Activated CD4-positive, alpha-beta T cell treated with anti-CD3 and anti-CD28 coated beads, Interleukin-2, amount 50 U/mL, for 4 hours (primary cell): ENCODE measurements around the gene SYN1.
"Not testable (repeated sequence)": the region's sequence is repeated elsewhere in the genome, so short reads cannot be mapped to it uniquely, and the experiment has no call there.

ENCODE experiments used
- DNase-seq, 2 experiments: peaks; one replicate each; pipeline ENCODE4 v3.0.0-alpha.2; 2020

Gene SYN1

DNA sequence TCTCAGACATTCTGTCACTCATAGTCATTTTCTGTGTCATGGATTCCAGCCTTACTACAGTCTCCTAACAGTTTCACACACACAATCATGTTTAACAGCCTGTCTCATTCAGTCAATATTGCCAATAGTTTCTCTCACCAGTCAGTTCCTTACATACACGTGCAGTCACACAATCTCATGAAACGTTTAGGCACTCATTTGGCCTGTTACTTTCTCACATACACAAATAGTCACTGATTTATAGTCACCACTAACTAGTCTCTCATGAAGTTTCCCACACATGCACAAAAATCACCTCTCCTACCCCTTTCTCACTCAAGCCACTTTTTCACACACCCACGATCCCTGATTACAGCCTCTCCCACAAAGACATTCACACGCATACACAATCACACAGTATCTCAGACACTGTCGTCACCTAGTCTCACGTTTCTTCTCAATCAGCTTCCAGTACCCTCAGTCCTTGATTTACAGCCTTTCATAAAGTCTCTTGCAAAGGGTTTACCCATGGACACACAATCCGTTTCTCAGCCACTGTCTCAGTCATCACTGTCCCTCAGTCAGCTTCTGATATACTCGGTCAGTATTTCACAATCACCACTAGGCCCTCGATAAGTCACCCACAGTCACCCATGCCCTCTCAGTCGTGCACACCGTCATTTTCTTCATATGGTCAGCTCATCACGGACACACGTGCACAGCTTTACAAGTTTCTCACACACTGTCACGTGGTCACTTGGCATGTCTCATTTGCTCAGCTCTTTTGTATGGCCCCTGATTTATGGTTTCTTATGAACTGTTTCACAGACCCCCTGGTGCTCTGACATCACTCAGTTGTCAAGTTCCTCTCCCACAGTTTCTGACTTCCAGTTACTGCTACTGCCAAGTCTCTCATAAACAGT lies 14.3 kb upstream of the SYN1 start:
- no peak for DNase-seq

DNA sequence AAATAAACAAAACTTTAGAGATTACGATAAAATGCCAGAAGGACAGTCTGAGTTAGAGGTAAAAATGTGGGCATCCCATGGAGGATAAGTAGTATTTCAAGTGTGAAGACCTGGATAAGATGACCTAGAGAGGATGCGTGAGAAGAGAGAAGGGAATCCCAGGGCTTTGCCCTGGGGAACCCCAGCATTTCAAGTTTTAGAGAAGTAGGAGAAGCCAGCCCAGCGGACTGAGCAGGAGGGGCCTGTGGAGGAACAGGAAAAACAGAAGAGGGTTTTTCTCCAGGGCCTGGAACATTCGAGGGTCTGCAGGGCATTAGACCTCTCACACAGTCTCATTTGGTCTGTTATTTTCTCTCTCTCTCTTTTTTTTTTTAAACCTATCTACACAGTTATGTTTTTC lies 13.0 kb upstream of the SYN1 start:
- DNase-seq, result no peak

DNA sequence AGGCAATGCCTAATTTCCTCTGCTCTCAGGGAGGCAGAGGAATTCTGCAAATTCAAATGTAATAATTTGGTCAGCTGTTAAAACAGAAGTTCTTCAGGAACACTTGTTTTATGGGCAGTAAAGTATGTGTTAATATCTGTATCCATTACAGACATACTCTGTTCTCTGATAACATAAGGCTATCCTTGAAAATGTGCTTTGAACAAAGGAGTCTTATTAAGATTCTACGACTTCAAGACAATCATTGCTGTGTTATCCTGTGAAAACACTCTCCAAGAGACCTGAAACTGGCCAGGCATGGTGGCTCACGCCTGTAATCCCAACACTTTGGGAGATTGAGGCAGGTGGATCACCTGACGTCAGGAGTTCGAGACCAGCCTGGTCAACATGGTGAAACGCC lies 12.0 kb upstream of the SYN1 start:
- DNase-seq, result no peak

DNA sequence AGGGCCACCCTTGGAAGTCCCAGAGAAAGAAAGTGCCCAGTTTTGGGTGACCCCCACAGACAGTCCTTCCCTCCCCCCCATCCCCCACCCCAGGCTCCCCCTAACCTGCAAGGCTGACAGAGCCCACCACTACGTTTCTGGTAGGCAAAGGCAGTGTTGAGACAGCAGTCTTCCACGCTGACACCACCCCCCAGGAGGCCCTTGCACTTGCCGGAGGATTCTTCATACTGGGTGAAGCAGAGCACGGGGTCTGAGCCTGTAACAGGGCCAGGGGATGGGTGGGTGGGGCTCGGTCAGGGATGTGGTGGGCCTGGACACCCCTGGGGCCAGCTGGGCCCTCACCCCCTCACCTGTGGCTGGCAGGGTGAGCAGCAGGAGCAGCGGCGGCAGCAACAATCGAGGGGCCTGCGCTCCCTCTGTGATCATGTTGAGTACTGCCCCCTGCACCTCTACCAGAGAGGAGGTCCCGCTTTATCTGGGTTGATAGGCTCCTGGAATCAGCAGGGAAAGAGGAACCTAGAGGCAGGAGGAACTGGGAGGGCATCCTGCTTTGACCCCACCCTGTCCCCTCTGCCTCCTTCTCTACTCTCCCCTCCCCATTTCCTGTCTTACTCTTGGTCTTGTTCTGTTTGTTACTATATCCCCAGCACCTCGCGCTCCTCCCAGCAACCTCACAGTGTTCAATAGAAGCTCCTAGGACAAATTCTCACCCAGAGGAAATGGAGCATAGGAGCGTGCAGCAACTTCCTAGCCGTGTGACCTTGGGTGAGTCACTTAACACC lies 10.0 kb upstream of the SYN1 start, which contains the start of gene CFP:
Gene CFP (minus strand): TSS at position 512 of the 782 bp plus-strand sequence. CDS start 86 bp downstream, at position 426.
- DNase-seq, result no peak

DNA sequence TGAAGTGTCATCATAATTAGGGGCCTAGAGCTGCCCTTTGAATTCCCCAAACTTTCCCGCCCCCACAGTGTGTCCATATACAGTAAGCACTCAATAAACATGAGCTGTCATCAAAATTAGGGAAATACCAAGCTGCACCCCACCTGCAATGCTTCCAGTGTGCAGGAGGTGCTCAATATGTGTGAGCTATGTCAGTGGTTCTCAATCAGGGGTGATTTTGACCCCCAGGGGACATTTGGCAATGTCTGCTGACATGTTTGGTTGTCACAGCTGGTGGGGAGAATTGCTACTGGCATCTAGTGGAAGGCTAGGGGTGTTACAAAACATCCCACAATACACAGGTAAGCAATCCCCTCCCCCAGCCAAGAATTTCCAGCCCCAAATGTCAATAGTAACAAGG lies 9.3 kb upstream of the SYN1 start:
- DNase-seq, result no peak

DNA sequence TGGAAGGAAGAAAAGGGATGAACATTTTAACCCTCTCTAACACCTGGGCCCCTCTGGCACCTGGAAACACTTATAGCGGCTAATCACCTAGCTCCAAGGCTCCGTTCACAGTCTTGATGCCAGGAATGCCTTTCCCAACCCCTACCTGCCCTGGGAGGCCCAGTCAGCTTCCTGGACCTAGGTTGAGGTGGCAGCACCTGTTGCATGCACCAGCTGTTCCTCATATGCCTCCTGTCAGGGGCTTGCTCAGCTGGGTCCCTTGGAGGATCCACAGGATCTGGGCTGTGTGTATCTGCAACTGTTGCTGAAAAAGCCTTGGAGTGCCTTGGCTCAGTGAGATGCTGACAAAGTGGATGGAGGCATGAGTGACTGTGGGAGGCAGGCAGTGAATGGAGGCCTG lies 5.7 kb upstream of the SYN1 start:
- DNase-seq, result no peak

DNA sequence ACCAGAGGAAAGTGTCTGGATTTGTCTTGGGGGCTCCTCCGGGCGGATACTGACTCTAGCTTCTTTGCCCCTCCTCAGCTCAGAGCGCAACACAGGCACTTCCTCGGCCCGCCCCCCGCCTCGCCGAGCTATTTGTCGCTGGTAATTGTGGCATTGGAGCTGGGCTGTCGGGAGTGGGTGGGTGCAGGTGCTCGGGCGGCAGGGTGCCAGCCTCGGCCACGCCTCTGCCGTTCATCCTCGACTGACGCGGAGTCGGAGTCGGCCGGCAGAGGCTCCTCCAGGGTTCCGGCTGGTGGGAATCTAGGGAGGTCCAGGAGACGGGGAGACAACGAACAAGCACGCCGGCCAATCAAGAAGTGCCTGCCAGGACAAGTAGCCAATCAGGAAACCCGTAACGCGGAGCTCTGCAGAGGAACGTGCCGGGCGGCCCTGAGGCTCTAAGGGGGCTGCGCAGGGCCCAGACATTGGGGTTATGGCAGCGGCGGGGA lies 3.9 kb upstream of the SYN1 start:
- DNase-seq, result peak; percentile 19 to 23

DNA sequence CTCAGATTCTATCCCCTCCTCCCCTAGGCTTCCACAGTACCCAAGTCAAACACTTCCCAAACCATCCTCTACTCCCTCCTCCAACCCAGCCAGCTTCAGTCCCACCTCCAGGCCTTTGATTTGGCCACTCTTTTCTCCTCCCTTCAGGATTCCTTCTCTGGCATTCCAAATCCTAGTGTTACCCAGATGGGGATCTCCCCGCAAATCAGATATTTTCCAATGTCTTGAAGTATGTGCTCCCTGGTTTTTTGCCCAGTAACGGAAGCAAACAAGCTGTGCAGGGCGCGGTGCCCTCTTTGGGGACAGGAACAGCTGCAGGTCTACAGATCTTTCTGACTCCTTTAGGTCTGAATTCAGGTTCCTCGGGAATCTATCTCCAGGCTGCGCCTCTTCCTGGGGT lies 2.2 kb upstream of the SYN1 start:
- DNase-seq, result no peak

DNA sequence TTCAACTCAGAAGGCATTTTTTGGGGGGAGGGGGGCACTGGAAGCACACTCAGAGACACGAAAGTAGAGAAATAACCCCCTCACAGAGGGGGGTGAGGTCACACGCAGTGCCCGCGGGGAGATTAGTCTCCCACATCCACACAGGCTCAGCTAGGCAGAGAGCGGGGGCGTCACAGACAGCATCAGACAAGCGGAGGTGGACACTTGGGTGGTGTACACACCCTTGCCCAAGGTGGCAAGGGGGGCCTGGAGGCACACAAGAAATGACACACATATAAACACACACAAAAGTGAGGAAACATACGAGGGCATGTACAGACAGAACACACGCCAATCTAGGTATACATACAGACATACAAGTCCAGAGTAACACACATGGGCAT lies 637 bp upstream of the SYN1 start:
- DNase-seq, result no peak

DNA sequence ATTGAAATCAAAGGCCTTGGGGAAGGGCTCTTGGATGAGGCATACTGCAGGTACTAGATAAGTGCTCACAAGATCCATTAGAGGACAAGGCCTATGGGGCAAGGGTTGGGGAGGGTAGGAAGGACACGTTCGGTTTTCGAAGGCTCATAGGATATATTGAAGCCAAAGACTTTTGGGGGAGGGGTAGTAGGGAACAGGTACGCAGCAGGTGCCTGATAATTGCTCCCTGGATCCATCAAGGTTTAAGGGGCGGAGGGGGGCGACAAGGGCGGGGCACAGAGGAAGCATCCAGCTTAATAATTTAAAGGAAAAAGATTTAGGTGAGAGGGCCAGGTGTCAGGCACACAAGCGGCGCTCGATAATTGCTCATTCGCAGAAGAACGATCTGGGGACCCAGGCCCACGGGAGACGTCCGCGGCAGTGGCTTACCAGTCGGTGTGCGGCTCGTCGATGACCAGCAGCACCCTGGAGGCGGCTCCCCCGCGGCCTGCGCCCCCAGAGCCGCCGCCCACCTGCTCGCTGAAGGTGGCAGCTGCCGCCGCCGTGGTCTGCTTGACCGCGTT lies 653 bp downstream of the SYN1 start:
- DNase-seq, result no peak

DNA sequence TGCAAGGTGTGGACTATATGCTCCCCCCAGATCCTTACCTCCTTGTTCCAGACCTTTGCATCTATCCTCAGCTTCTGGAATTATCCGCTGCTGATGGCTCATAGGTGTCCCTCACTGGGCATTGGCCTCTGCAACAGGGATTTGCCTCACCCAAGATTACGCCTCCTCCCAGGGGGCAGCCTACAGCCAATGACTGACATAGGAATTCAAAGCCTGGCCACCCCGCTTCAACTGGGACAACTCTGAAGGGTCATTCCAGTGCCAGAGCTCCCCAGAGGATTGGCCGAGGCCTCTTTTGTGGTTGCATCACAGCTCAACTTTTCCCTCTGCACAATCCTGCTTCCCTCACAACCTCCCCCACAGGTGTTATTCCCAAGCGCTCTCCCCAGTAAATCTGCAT lies 5.0 kb downstream of the SYN1 start:
- no peak for DNase-seq

DNA sequence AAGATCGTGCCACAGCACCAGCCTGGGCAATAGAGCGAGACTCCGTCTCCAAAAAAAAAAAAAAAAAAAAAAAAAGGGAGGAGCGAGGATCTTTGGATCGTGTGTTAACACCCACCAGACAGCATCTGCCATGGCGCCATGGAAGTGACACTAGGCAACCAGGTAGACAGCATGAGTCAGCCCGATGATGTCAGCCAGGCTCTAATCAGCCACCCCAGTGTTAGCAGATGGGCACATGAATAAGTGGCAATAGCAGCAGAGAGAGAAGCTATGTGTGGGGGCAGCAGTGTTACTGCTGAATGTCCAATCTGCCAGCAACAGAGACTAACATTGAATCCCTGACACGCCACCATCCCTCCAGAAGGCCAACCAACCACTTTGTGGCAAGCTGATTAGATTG lies 6.6 kb downstream of the SYN1 start:
- DNase-seq, result no peak

DNA sequence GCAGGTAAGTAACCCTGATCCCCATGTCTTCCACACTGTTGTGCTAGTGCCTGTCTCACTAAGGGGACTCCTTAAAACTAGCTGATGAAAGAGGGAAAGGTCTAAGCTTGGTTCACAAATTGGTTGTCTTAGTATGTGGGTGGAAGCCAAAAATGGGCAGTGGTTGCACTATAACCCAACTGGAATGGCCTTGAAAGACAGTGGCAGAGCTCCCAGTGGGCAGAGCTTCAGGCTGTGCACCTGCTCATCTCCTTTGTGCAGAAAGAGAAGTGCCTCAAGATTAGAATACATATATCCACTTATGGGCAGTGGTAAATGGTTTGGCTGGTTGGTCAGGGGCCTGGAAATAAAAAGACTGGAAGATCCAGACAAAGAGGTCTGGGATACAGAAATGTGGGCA lies 7.2 kb downstream of the SYN1 start:
- no peak for DNase-seq

DNA sequence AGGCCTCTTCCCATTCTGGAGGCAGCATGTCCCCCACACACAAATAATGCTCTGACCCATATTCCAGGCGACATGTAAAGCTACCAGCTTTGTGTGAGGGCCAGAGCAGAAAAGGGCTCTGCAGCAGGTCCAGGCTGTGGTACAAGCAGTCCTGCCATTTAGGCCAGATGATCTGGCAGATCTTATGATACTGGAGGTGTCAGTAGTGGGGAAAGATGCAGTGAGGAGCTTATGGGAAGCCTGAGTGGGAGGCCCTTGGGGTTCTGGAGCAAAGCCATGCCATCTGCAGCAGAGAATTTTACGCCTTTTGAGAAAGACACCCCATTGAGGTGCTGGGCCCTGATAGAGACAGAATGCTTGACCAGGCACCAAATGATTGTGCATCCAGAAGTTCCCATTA lies 7.7 kb downstream of the SYN1 start:
- DNase-seq, result no peak

DNA sequence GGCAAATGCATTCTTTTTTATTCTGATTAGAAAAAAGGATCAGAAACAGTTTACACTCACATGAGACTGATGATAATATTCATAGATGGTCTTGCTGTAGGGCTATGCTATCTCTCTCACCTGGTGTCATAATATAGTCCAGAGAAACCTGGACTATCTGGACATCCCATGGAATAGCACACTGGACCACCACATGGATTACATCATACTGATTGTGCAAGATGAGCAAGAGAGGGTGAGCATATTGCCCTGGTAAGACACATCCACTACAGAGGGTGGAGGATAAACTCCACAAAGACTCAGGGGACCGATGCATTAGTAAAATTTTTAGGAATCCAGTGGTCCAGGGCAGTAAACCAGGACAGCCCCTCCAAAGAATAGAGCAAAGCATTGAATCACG lies 8.2 kb downstream of the SYN1 start:
- DNase-seq, result no peak

DNA sequence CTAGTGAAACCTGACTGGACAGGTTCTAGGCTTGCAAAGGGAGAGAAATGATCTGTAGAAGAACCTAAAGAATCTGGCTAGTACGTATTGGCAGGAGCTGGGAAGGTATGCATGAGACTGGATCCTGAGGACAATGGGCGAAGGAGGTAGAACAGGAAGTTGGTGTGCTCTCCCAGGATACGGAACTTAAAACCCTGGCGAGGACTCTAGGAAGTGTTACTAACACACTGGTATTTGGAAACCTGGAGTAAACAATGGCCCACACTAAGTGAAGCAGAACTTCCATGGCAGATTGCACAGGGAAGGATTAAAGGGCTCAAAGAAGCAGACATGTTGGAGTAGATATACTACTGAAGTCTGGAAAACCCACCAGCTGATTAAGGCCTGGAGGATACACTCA lies 9.1 kb downstream of the SYN1 start:
- DNase-seq, result no peak

DNA sequence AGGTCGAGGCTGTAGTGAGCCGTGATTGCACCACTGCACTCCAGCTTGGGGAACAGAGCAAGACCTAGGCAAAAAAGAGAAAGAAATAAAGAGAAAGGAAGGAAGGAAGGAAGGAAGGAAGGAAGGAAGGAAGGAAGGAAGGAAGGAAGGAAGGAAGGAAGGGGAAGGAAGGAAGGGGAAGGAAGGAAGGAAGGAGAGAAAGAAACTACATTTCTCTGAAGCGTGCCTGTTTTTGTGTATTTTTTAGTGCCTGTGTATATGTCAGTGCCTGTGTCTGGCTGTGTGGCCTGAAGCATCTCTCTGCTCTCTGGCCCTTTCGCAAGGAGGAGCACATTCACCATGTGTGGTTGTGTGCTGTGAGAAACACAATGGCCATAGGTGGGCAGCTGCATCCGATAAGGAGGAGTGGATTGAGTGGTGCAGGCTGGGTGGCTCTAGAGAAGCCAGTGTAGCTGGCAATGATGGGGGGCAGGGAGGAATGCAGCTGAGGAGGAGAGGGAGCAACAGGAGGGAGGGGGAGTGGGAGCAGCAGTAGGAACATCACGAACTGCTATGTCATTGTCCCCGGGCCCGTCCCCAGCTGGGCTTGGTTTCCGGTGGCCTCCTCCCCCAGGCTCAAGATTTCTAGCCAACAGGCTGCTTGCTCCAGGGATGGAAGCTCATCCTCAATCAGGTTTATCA lies 11.4 kb downstream of the SYN1 start:
- DNase-seq, result no peak

DNA sequence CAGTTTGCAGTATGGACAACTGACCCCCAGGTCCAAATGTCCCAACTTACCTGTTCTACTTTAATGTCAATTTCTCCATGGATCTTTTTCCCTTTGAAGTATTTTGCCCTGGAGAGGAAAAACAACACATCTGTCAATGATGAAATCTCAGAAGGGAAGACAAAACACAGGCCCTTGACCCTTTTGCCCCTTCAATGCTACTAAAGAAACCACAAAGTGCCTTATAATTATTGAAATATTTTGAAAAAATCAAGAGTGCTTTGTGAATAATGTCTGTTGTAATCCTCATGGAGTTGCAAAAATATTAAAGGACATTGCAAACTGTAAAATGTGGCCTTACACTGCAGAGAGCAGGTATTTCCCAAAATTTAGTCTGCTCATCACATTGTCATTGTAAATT lies 12.6 kb downstream of the SYN1 start:
- no peak for DNase-seq

DNA sequence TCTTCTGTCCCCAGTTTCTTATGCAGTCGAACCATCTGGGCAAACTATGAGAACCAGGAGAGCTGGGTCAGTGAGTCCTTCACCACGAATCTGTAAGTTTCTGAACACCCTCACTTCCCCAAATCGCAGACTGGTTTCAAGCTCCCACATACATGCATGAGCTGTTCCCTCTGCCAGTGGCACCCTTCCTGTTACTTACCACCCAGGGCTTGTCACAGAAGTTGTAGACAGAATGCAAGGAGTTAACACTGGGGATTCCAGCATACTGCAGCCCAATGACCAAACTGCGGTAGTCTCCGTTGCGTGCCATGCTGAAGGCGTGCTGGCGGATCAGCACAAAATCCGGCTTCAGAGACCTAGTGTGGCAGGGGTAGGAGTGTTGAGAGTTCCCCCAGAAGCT lies 14.6 kb downstream of the SYN1 start:
- DNase-seq, result no peak

DNA sequence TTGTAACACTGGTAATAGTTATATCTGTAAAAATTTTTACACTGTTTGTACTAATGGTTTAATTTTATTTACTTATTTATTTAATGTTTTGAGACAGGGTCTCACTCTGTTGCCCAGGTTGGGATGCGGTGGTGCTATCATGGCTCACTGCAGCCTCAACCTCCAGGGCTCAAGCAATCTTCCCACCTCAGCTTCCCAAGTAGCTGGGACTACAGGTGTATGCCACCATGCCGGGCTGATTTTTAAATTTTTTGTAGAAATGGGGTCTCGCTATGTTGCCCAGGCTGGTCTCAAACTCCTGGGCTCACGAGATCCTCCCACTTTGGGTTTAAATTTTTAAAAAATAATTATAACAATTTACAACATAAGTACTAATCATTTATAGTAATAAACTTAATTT lies 16.5 kb downstream of the SYN1 start:
- not testable (repeated sequence) for DNase-seq

DNA sequence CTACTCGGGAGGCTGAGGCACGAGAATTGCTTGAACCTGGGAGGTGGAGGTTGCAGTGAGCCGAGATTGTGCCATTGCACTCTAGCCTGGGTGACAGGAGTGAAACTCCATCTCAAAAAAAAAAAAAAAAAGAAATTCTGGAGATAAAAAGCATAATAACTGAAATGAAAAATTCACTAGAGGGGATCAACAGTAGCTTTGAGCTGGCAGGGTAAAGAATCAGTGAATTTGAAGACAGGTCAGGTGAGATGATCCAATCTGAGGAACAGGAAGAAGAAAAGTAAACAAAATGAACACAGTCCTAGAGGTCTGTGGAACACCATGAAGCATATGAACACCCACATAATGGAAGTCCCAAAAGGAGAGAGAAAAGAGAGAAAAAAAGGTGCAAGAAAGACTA lies 22.4 kb downstream of the SYN1 start:
- DNase-seq, result no peak

DNA sequence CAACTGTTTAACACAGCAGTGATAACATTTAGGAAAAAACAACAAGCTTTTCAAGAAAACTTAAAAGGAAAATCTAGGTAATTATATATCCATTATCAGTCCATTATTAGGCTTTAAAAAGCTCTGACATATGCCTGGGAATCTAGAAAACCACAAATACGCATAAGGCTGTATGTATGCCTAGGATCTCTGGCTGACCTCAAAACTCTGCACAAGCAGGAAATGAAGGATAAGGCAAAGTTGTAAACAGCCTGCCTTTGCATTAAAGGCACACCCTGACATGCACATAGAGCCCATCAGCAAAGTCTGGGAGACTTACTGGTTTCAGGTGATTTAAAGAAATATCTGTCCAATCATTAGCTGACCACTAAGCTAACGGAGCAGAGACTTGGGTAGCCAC lies 23.4 kb downstream of the SYN1 start:
- DNase-seq, result no peak

DNA sequence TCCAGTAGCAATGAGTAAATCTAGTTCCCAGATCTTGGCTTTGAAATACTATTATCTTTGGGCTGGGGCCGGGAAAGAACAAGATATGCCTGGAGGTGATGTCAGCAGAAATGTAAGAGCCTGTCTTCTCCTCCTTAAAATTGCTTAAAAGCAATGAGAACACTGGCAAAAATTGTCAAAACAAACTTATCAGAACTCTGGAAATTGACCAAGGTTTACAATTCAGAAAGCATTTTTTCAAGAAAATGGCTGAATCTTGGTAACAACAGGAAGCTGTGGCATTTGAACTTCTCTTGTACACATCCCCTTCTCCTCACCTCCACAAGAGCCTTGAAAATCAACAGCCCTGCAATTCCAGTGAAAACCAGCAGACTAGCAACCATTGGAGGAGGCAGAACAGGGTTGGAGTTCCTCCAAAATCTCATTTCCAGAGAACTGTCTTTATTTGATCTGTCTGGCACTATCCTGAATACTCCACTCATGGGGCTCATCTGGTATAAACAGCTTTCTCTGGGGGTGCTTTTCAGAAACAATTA lies 23.9 kb downstream of the SYN1 start:
- no peak for DNase-seq
